Suppressor macrophage treated with lipopolysaccharide for 1 hour (primary cell): ENCODE data around the gene PLLP.
A peak's percentile ranks its signal among the peaks of the same experiment; 100 is the strongest.

Experiments
- DNase-seq, 3 donors: peaks; one replicate each; pipeline ENCODE4 v3.0.0-alpha.2; 2020 to 2022

Gene PLLP

GRCh38 chr16:57252148-57252721 lies 32.2 kb downstream of the PLLP start:
- DNase-seq = no peak

GRCh38 chr16:57251352-57251751 lies 33.1 kb downstream of the PLLP start:
- DNase-seq = no peak

GRCh38 chr16:57245472-57246113 lies 38.9 kb downstream of the PLLP start:
- no peak for DNase-seq

- DNase-seq = peak; percentile 98 to 99 (median 99)
Measured at GRCh38 chr16:57244767-57245471, 39.6 kb downstream of the PLLP start, which contains the start of gene ARL2BP. Gene ARL2BP, plus strand, starts transcription at chr16:57245259. Its CDS starts 109 bp downstream, at chr16:57245368.

GRCh38 chr16:57244463-57244766 lies 40.1 kb downstream of the PLLP start:
- DNase-seq = no peak

- no peak for DNase-seq
Measured at GRCh38 chr16:57242650-57243049, 41.8 kb downstream of the PLLP start.

GRCh38 chr16:57240851-57241250 lies 43.6 kb downstream of the PLLP start:
- peak; percentile 47 to 64 (median 61) for DNase-seq

GRCh38 chr16:57239107-57239506 lies 45.4 kb downstream of the PLLP start:
- peak; percentile 66 to 85 (median 76) for DNase-seq

GRCh38 chr16:57238682-57239081 lies 45.8 kb downstream of the PLLP start:
- peak in 1 of 3 donors; percentile 24 for DNase-seq

- DNase-seq = no peak
Measured at GRCh38 chr16:57236022-57236350, 48.5 kb downstream of the PLLP start.

GRCh38 chr16:57235128-57236021 lies 49.1 kb downstream of the PLLP start:
- peak; percentile 67 to 79 (median 74) for DNase-seq

- DNase-seq = no peak
Measured at GRCh38 chr16:57234707-57235092, 49.8 kb downstream of the PLLP start.

GRCh38 chr16:57233944-57234706 lies 50.3 kb downstream of the PLLP start:
- no peak for DNase-seq

- no peak for DNase-seq
Measured at GRCh38 chr16:57231821-57232350, 52.6 kb downstream of the PLLP start.

- no peak for DNase-seq
Measured at GRCh38 chr16:57229079-57229478, 55.4 kb downstream of the PLLP start.

GRCh38 chr16:57226701-57227621 lies 57.5 kb downstream of the PLLP start:
- no peak for DNase-seq

- no peak for DNase-seq
Measured at GRCh38 chr16:57225978-57226377, 58.5 kb downstream of the PLLP start.

- DNase-seq = no peak
Measured at GRCh38 chr16:57224651-57225335, 59.7 kb downstream of the PLLP start.

GRCh38 chr16:57223057-57223456 lies 61.4 kb downstream of the PLLP start:
- DNase-seq = no peak

GRCh38 chr16:57216968-57217367 lies 67.5 kb downstream of the PLLP start:
- DNase-seq = peak in 1 of 3 donors; percentile 12

GRCh38 chr16:57213462-57213861 lies 71.0 kb downstream of the PLLP start:
- peak in 1 of 3 donors; percentile 14 for DNase-seq
